Smooth muscle cell (in vitro differentiated cells): ENCODE results near the gene DOCK10. TPM values are rescaled to one million over a fixed set of nuclear protein-coding genes. Genes with fewer than 3 reads are reported as not detected.

Experiments used
- DNase-seq: peaks from one replicate; lab custom pipeline; 2025; ENCODE audit not compliant: unreplicated experiment; lab: John Stamatoyannopoulos, UW
- H2AFZ ChIP-seq: fragments of 200-600 bp; sonication (generic); 2 replicates; pipeline ENCODE4 v1.6.0; 2016; ENCODE audit warnings: antibody characterized with exemption, low read depth, mild to moderate bottlenecking
- H3F3A ChIP-seq: fragments of 200-600 bp; sonication (generic); 2 replicates; pipeline ENCODE4 v1.6.0; 2017; ENCODE audit warnings: antibody characterized with exemption, low read depth
- H3K27ac ChIP-seq: fragments of 200-600 bp; sonication (generic); 2 replicates; pipeline ENCODE4 v1.5.1; 2016; ENCODE audit warnings: low read depth, mild to moderate bottlenecking
- H3K27me3 ChIP-seq: fragments of 200-600 bp; sonication (generic); 2 replicates; pipeline ENCODE4 v1.6.1; 2016; ENCODE audit warnings: low read depth, mild to moderate bottlenecking
- H3K36me3 ChIP-seq: fragments of 200-600 bp; sonication (generic); 2 replicates; pipeline ENCODE4 v1.5.1; 2016; ENCODE audit warnings: low read depth
- H3K4me1 ChIP-seq: fragments of 200-600 bp; sonication (generic); 2 replicates; pipeline ENCODE4 v1.5.1; 2016; ENCODE audit warnings: low read depth
- H3K4me2 ChIP-seq: fragments of 200-600 bp; sonication (generic); 2 replicates; pipeline ENCODE4 v1.6.0; 2016; ENCODE audit warnings: mild to moderate bottlenecking
- H3K4me3 ChIP-seq: fragments of 200-600 bp; sonication (generic); 2 replicates; pipeline ENCODE4 v1.5.1; 2016; ENCODE audit warnings: mild to moderate bottlenecking
- H3K79me2 ChIP-seq: fragments of 200-600 bp; sonication (generic); 2 replicates; pipeline ENCODE4 v1.6.0; 2016; ENCODE audit warnings: low read depth, mild to moderate bottlenecking
- H3K9ac ChIP-seq: fragments of 200-600 bp; sonication (generic); 2 replicates; pipeline ENCODE4 v1.6.0; 2016; ENCODE audit warnings: low read depth
- H3K9me3 ChIP-seq: fragments of 200-600 bp; sonication (generic); replicated peaks from 2 replicates; pipeline ENCODE4 v1.5.1; 2016; ENCODE audit warnings: low read depth
- H4K20me1 ChIP-seq: fragments of 200-600 bp; sonication (generic); 2 replicates; pipeline ENCODE4 v1.6.0; 2016; ENCODE audit warnings: low read depth
- WGBS: methylation state at CpG from one replicate; pipeline ENCODE4 v1.1.7; 2016; ENCODE audit warnings: low lambda C conversion rate; 5-methylcytosine and 5-hydroxymethylcytosine counted together
- polyA plus RNA-seq: library from polyadenylated mRNA; unstranded; fragments of >200 nt; fragmentation: Nextera tagmentation; extraction: Ambion mirVana; gene quantifications from 2 replicates; pipeline ENCODE4 v1.2.1, GENCODE V29; 2016
- total RNA-seq: library from RNA; depleted of rRNA; stranded (reverse); fragments of >200 nt; gene quantifications from 2 replicates; pipeline ENCODE4 v1.2.3, GENCODE V29; 2014
- TF ChIP-seq, protein P1 (sequence below): fragments of 200-600 bp; sonication (generic); IDR thresholded peaks from 2 replicates; pipeline ENCODE4 v1.5.1; 2017; ENCODE audit warnings: borderline replicate concordance, mild to moderate bottlenecking, antibody characterized with exemption; ENCODE audit not compliant: insufficient read depth, poor library complexity, severe bottlenecking

The DOCK10 gene
- total and polyA plus RNA-seq, 2 experiments from 2014 or later: 0.04 TPM; not detected in 1

DNA sequence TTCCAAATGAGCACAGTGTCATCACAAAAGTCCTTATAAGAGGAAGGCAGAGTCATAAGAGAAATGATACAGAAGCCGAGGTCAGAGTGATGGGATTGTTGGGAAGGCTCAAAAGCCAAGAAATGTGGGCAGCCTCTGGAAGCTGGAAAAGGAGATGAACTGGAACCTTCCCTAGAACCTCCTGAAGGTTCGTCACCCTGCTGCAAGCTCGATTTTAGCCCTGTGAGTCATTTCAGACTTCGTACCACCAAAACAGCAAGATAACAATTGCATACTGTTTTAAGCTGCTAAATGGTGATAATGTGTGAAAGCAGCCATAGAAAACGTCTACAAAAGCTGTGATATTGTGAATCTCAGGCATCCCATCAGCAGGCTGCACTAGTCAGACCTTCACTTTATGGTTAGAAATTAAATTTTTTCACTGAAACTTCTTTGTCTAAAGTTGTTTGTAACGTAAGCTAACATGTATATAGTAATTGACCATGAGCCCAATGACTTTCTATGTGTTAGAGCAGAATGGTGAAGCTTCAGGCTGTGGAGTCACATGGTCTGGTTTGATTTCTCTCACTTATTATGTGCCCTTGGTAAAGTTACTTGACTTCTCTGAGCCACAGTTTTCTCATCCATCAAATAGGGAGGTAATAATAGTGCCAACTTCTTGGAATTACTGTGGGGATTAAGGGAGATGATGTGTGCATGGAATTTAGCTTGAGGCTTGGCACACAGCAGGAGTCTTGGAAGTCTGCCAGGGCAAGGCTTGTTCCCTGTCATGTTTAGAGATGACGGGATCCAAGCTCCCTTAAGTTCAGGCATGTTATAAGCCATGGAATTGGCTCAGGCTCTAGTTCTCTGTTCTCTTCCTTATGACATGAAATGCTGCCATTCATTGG lies 194.1 kb downstream of the DOCK10 start:
- H3K4me2 ChIP-seq: no peak overlapping the region
- WGBS: 44% methylated on average over 7 of the region's 7 CpGs
- H2AFZ ChIP-seq: no peak overlapping the region
- H3K9me3 ChIP-seq: no peaks in the 10 kb centered on the region
- TF ChIP-seq, protein P1, sequence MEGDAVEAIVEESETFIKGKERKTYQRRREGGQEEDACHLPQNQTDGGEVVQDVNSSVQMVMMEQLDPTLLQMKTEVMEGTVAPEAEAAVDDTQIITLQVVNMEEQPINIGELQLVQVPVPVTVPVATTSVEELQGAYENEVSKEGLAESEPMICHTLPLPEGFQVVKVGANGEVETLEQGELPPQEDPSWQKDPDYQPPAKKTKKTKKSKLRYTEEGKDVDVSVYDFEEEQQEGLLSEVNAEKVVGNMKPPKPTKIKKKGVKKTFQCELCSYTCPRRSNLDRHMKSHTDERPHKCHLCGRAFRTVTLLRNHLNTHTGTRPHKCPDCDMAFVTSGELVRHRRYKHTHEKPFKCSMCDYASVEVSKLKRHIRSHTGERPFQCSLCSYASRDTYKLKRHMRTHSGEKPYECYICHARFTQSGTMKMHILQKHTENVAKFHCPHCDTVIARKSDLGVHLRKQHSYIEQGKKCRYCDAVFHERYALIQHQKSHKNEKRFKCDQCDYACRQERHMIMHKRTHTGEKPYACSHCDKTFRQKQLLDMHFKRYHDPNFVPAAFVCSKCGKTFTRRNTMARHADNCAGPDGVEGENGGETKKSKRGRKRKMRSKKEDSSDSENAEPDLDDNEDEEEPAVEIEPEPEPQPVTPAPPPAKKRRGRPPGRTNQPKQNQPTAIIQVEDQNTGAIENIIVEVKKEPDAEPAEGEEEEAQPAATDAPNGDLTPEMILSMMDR: no peak
- no peaks in the 10 kb centered on the region for H3K79me2 ChIP-seq
- H3K27ac ChIP-seq: no peak overlapping the region
- no peaks in the 10 kb centered on the region for H4K20me1 ChIP-seq
- no peaks in the 10 kb centered on the region for H3K27me3 ChIP-seq
- no peaks in the 10 kb centered on the region for H3F3A ChIP-seq
- H3K4me1 ChIP-seq: no peaks in the 10 kb centered on the region
- no peak for DNase-seq
- H3K4me3 ChIP-seq: no peak overlapping the region
- H3K9ac ChIP-seq: no peak overlapping the region
- H3K36me3 ChIP-seq: no peaks in the 10 kb centered on the region

DNA sequence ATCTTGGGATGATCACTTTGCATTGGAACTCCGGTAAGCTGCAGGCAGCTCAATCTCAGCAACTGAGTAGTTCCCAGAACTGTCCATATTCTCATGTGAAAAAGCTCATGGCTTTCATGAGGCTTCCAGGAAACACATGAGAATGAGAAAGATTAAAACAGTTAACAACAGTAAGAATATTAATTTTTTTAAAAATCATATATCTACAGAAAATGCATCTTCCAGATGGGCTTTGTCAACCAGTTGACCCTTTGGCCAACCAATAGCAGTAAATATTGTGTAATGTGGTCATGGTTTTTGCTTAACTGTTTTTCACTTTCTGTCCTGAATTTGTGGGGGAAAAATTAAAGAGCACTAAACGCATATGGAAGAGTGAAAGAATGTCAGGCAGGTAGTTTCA lies 194.9 kb downstream of the DOCK10 start:
- 96% methylated on average over 2 of the region's 2 CpGs for WGBS
- H3K27me3 ChIP-seq: no peaks in the 10 kb centered on the region
- H2AFZ ChIP-seq: no peak overlapping the region
- H3K9me3 ChIP-seq: no peaks in the 10 kb centered on the region
- H3K4me2 ChIP-seq: no peak overlapping the region
- TF ChIP-seq, protein P1: no peak
- DNase-seq: no peak
- no peaks in the 10 kb centered on the region for H3K36me3 ChIP-seq
- no peak overlapping the region for H3K27ac ChIP-seq
- no peaks in the 10 kb centered on the region for H4K20me1 ChIP-seq
- H3K4me1 ChIP-seq: no peaks in the 10 kb centered on the region
- H3K79me2 ChIP-seq: no peaks in the 10 kb centered on the region
- H3F3A ChIP-seq: no peaks in the 10 kb centered on the region
- H3K9ac ChIP-seq: no peak overlapping the region
- no peak overlapping the region for H3K4me3 ChIP-seq

DNA sequence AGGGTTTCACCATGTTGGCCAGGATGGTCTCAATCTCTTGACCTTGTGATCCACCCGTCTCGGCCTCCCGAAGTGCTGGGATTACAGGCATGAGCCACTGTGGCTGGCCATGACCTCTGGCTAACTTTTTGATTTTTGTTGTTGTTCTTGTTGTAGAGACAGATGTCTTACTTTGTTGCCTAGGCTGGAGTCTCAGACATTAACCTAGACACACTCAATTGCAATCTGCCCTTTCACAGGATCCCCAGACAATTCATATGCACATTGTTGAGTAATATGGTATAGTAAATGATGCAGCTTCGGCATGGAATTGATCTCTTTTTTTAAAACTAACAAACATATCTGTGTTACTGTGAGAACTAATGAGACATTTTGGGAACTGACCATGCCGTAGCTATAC lies 195.6 kb downstream of the DOCK10 start:
- Histone ChIP-seq H3K4me2 (no peak overlapping the region), H3K4me1 (no peaks in the 10 kb centered on the region), H2AFZ (no peak overlapping the region), H3K27me3 (no peaks in the 10 kb centered on the region), H3F3A (no peaks in the 10 kb centered on the region), H3K9ac (no peak overlapping the region), H4K20me1 (no peaks in the 10 kb centered on the region), H3K36me3 (no peaks in the 10 kb centered on the region), H3K9me3 (no peaks in the 10 kb centered on the region), H3K4me3 (no peak overlapping the region), H3K79me2 (no peaks in the 10 kb centered on the region), H3K27ac (no peak overlapping the region)
- DNase-seq: no peak
- WGBS: 98% methylated on average over 5 of the region's 5 CpGs
- TF ChIP-seq, protein P1: no peak

DNA sequence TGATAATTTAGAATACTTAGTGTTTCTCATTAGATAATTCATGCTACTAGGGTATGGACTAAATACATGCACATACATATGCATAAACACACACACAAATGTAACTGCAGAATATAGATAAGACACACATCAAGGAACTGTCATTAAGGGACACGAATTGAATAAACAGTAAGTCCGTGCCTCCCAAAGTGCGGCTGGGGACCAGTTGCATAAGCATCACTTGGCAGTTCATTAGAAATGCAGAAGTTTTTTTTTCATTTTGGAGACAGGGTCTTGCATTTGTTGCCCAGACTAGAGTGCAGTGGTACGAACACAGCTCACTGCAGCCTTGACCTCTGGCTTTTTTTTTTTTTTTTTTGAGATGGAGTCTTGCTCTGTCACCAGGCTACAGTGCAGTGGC lies 196.1 kb downstream of the DOCK10 start:
- no peak overlapping the region for H3K4me3 ChIP-seq
- no peak overlapping the region for H2AFZ ChIP-seq
- TF ChIP-seq, protein P1: no peak
- H3K79me2 ChIP-seq: no peaks in the 10 kb centered on the region
- no peaks in the 10 kb centered on the region for H3K4me1 ChIP-seq
- H3K27ac ChIP-seq: no peak overlapping the region
- no peak overlapping the region for H3K9ac ChIP-seq
- no peaks in the 10 kb centered on the region for H3K27me3 ChIP-seq
- 98% methylated on average over 4 of the region's 4 CpGs for WGBS
- H4K20me1 ChIP-seq: no peaks in the 10 kb centered on the region
- no peaks in the 10 kb centered on the region for H3F3A ChIP-seq
- H3K36me3 ChIP-seq: no peaks in the 10 kb centered on the region
- no peaks in the 10 kb centered on the region for H3K9me3 ChIP-seq
- no peak overlapping the region for H3K4me2 ChIP-seq
- no peak for DNase-seq
